ENCODE measurements around the gene RGS13.

- TF ChIP-seq CTCF (IDR thresholded peaks at IDR 0.05) = no peak
- TF ChIP-seq EZH2 (IDR thresholded peaks at IDR 0.05; ENCODE audit: borderline replicate concordance, insufficient read depth, low read depth, low read length, poor library complexity, severe bottlenecking) = no peak
Observed at GRCh38 chr1:192709544-192709943, 73.6 kb downstream of the RGS13 start.

Data from B cell (primary cell).